K562 (cell line): ENCODE data around the gene EZH1. TPM values are rescaled to one million over a fixed set of nuclear protein-coding genes. Genes with fewer than 3 reads are reported as not detected.

Experiments
- CCNT2 ChIP-seq: IDR thresholded peaks from 2 replicates; pipeline ENCODE4 v1.6.1; 2011; ENCODE audit warnings: borderline replicate concordance, low read depth, mild to moderate bottlenecking, moderate library complexity, mixed read lengths, low read length; ENCODE audit not compliant: insufficient read length; ENCODE audit errors: extremely low read depth
- CHD4 ChIP-seq: fragments of 200-600 bp; sonication (generic); IDR thresholded peaks from 3 replicates; pipeline ENCODE4 v1.6.1; 2012; ENCODE audit warnings: low read depth, mild to moderate bottlenecking, mixed read lengths, low read length, inconsistent platforms; ENCODE audit not compliant: insufficient read depth, insufficient replicate concordance, poor library complexity, severe bottlenecking
- ESRRA ChIP-seq: fragments of 450-650 bp; IDR thresholded peaks from 2 replicates; pipeline ENCODE4 v1.6.1; 2014; ENCODE audit warnings: low read depth, mild to moderate bottlenecking, moderate library complexity, borderline replicate concordance
- ESRRB ChIP-seq: fragments of 250-450 bp; sonication (Bioruptor Pico); IDR thresholded peaks from 2 replicates; pipeline ENCODE4 v1.5.0; 2020; ENCODE audit warnings: mild to moderate bottlenecking, moderate library complexity, borderline replicate concordance
- FUS ChIP-seq: fragments of 200-400 bp; formaldehyde crosslinking; optimal IDR thresholded peaks from 2 replicates; pipeline ENCODE3; 2017; ENCODE audit warnings: low read depth, low read length
- GABPA ChIP-seq: fragments of 200-800 bp; sonication (Bioruptor generic); conservative IDR thresholded peaks from 2 replicates; pipeline ENCODE4 v1.6.1; 2016; ENCODE audit warnings: low read depth, missing genetic modification characterization, missing compliant biosample characterization
- KLF6 ChIP-seq: fragments of 250-450 bp; sonication (Bioruptor Pico); IDR thresholded peaks from 2 replicates; pipeline ENCODE4 v1.4.0; 2020; ENCODE audit warnings: mild to moderate bottlenecking, moderate library complexity, borderline replicate concordance
- MCM2 ChIP-seq: fragments of 450-650 bp; IDR thresholded peaks from 2 replicates; pipeline ENCODE4 v1.6.1; 2017; ENCODE audit warnings: low read depth, mild to moderate bottlenecking
- PHTF2 ChIP-seq: fragments of 250-450 bp; sonication (Bioruptor Pico); IDR thresholded peaks from 2 replicates; pipeline ENCODE4 v1.5.0; 2021; ENCODE audit warnings: mild to moderate bottlenecking
- RBM34 ChIP-seq: fragments of 200-400 bp; formaldehyde crosslinking; IDR thresholded peaks from 2 replicates; pipeline ENCODE4 v1.6.1; 2018; ENCODE audit warnings: low read length, borderline replicate concordance; ENCODE audit not compliant: insufficient read depth
- SIRT6 ChIP-seq: IDR thresholded peaks from one replicate; pipeline ENCODE4 v1.6.1; 2012; ENCODE audit warnings: low read depth, mild to moderate bottlenecking, control low read depth, inconsistent platforms, low read length, moderate library complexity
- SMAD3 ChIP-seq: fragments of 450-650 bp; formaldehyde crosslinking; conservative IDR thresholded peaks from 2 replicates; pipeline ENCODE4 v1.4.0; 2020; ENCODE audit warnings: mild to moderate bottlenecking
- SUPT5H ChIP-seq: fragments of 450-650 bp; IDR thresholded peaks from 2 replicates; pipeline ENCODE4 v1.6.1; 2016
- ZC3H8 ChIP-seq: fragments of 450-650 bp; IDR thresholded peaks from 2 replicates; pipeline ENCODE4 v1.6.1; 2017
- ZNF124 ChIP-seq: sonication (generic); formaldehyde crosslinking; IDR thresholded peaks from 2 replicates; pipeline ENCODE4 v1.8.1; 2022; ENCODE audit warnings: missing genetic modification reagents
- ZNF184 ChIP-seq: sonication (generic); formaldehyde crosslinking; IDR thresholded peaks from 2 replicates; pipeline ENCODE4 v1.5.0; 2020; ENCODE audit warnings: missing genetic modification reagents
- ZNF212 ChIP-seq: fragments of 450-650 bp; formaldehyde crosslinking; IDR thresholded peaks from 2 replicates; pipeline ENCODE4 v1.4.0; 2020; ENCODE audit warnings: mild to moderate bottlenecking
- ZNF224 ChIP-seq: sonication (generic); formaldehyde crosslinking; IDR thresholded peaks from 2 replicates; pipeline ENCODE4 v1.8.0; 2022; ENCODE audit warnings: mild to moderate bottlenecking, missing genetic modification reagents
- polyA plus RNA-seq, 8 experiments: library from polyadenylated mRNA; depleted of rRNA in 4 of 8; stranded (reverse) in 5 of 8; unstranded in 3 of 8; fragments of >200 nt; fragmentation: Nextera tagmentation in 2 of 8; fragmentation: Illumina TruSeq in 1 of 8; extraction: Ambion mirVana in 2 of 8; extraction: Trizol in 1 of 8; gene quantifications; 2 replicates each; pipeline versions ENCODE4 v1.2.1 to v1.2.3, GENCODE V29; 2011 to 2014; ENCODE audit warnings: inconsistent platforms in 1 of 8, missing spikeins in 1 of 8
- total RNA-seq, 7 experiments: library from RNA; depleted of rRNA in 6 of 7; stranded (reverse); fragments of >200 nt in 6 of 7; fragmentation: Illumina TruSeq in 2 of 7; extraction: Trizol in 2 of 7; gene quantifications; 2 replicates each; pipeline versions ENCODE4 v1.2.1 to v1.2.3, GENCODE V29; 2011 to 2021; ENCODE audit warnings: low replicate concordance in 1 of 7
- TF ChIP-seq, protein P1 (sequence below), 2 experiments: fragments of 450-650 bp in 1 of 2; sonication (generic) in 1 of 2; formaldehyde crosslinking in 1 of 2; IDR thresholded peaks in 1 of 2; conservative IDR thresholded peaks in 1 of 2; 2 replicates each; pipeline versions ENCODE4 v1.6.1 to v1.8.1; 2016 to 2023; ENCODE audit warnings: mild to moderate bottlenecking in 2 of 2, moderate library complexity in 2 of 2, inconsistent platforms in 1 of 2, missing genetic modification reagents in 1 of 2
- TF ChIP-seq, protein P2 (sequence below): fragments of 450-650 bp; IDR thresholded peaks from 2 replicates; pipeline ENCODE4 v1.6.1; 2016; ENCODE audit warnings: low read depth, mild to moderate bottlenecking, moderate library complexity
- TF ChIP-seq, protein P3 (sequence below): sonication (generic); formaldehyde crosslinking; IDR thresholded peaks from 2 replicates; pipeline ENCODE4 v1.9.0; 2022; ENCODE audit warnings: mild to moderate bottlenecking, missing genetic modification reagents
- TF ChIP-seq, protein P4 (sequence below): fragments of 200-400 bp; formaldehyde crosslinking; IDR thresholded peaks from 2 replicates; pipeline ENCODE4 v1.6.1; 2017; ENCODE audit warnings: mild to moderate bottlenecking, low read depth, low read length, moderate library complexity
- TF ChIP-seq, protein P5 (sequence below): sonication (generic); formaldehyde crosslinking; IDR thresholded peaks from 2 replicates; pipeline ENCODE4 v1.5.0; 2020; ENCODE audit warnings: missing genetic modification reagents

Gene EZH1
- total and polyA plus RNA-seq, 9 of the 15 experiments (the other 6 are each of a cell fraction or from before 2014, with no cell fraction given), result 8.6 to 40.8 (median 22.9) TPM

DNA sequence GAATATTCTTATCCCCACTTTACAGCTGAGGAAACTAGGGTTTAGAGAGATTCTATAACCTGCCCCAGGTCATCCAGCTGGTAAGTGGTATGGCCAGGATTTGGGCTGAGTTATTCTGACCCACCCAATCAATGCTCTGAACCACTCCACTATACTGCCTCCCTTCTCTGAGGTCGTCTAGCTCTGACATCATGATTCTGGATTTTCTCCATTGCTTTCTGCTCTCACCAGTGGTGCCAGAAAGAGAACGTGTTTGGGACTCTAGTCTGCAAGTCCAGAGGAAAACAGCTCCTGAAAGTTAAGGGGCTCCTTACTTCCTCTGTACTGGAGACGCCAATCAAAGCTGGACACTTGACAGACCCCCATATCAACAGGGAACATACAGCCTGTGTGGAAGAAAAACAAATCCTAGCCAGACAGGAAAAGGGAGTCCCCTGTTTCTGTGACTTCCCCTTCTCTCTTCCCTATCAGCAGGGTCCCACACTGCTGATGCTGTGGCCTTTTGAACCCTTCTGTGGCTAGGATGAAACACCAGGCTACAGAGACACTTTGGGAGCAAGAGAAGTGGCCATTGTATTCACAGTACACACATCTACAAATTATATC is 6.0 kb upstream of the EZH1 start (continued):
- TF ChIP-seq, protein P1, sequence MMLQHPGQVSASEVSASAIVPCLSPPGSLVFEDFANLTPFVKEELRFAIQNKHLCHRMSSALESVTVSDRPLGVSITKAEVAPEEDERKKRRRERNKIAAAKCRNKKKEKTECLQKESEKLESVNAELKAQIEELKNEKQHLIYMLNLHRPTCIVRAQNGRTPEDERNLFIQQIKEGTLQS (IDR thresholded peaks at IDR 0.05), result no peak; the same call in none of the 2 replicates
- TF ChIP-seq, protein P1 (CRISPR knock-in tag; conservative IDR thresholded peaks at IDR 0.05), result no peak
- no peak for TF ChIP-seq FUS
- TF ChIP-seq RBM34, result no peak
- TF ChIP-seq, protein P2, sequence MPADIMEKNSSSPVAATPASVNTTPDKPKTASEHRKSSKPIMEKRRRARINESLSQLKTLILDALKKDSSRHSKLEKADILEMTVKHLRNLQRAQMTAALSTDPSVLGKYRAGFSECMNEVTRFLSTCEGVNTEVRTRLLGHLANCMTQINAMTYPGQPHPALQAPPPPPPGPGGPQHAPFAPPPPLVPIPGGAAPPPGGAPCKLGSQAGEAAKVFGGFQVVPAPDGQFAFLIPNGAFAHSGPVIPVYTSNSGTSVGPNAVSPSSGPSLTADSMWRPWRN, result no peak
- no peak for TF ChIP-seq PHTF2 (CRISPR knock-in tag)
- TF ChIP-seq, protein P3, sequence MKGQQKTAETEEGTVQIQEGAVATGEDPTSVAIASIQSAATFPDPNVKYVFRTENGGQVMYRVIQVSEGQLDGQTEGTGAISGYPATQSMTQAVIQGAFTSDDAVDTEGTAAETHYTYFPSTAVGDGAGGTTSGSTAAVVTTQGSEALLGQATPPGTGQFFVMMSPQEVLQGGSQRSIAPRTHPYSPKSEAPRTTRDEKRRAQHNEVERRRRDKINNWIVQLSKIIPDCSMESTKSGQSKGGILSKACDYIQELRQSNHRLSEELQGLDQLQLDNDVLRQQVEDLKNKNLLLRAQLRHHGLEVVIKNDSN (CRISPR knock-in tag), result no peak
- TF ChIP-seq, protein P4, sequence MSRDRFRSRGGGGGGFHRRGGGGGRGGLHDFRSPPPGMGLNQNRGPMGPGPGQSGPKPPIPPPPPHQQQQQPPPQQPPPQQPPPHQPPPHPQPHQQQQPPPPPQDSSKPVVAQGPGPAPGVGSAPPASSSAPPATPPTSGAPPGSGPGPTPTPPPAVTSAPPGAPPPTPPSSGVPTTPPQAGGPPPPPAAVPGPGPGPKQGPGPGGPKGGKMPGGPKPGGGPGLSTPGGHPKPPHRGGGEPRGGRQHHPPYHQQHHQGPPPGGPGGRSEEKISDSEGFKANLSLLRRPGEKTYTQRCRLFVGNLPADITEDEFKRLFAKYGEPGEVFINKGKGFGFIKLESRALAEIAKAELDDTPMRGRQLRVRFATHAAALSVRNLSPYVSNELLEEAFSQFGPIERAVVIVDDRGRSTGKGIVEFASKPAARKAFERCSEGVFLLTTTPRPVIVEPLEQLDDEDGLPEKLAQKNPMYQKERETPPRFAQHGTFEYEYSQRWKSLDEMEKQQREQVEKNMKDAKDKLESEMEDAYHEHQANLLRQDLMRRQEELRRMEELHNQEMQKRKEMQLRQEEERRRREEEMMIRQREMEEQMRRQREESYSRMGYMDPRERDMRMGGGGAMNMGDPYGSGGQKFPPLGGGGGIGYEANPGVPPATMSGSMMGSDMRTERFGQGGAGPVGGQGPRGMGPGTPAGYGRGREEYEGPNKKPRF, result no peak
- TF ChIP-seq MCM2, result no peak
- no peak for TF ChIP-seq ZNF224
- peak; percentile 85 for TF ChIP-seq CCNT2
- 0 out of 2 replicates have a peak, but pooled peaks have one; percentile 47 for TF ChIP-seq SMAD3 (CRISPR knock-in tag)
- no peak for TF ChIP-seq ZNF184 (CRISPR knock-in tag)
- TF ChIP-seq SIRT6, result no peak
- no peak for TF ChIP-seq CHD4
- TF ChIP-seq ESRRB (CRISPR knock-in tag), result no peak
- TF ChIP-seq GABPA (tag), result 0 out of 2 replicates have a peak, but pooled peaks have one; percentile 24
- TF ChIP-seq ESRRA, result no peak
- no peak for TF ChIP-seq ZNF124
- TF ChIP-seq, protein P5, sequence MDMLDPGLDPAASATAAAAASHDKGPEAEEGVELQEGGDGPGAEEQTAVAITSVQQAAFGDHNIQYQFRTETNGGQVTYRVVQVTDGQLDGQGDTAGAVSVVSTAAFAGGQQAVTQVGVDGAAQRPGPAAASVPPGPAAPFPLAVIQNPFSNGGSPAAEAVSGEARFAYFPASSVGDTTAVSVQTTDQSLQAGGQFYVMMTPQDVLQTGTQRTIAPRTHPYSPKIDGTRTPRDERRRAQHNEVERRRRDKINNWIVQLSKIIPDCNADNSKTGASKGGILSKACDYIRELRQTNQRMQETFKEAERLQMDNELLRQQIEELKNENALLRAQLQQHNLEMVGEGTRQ (CRISPR knock-in tag), result no peak
- no peak for TF ChIP-seq SUPT5H
- no peak for TF ChIP-seq ZNF212 (CRISPR knock-in tag)
- no peak for TF ChIP-seq ZC3H8
- no peak for TF ChIP-seq KLF6 (CRISPR knock-in tag)
